ENCODE measurements around the gene TFF3.

GRCh38 chr21:42276076-42276475, 39.1 kb downstream of the TFF3 start:
- no peak for TF ChIP-seq CTCF (conservative IDR thresholded peaks at IDR 0.05)
- TF ChIP-seq EZH2 (IDR thresholded peaks at IDR 0.05; ENCODE audit: low read depth), result no peak
